ENCODE results near the gene FAM83D.

- TF ChIP-seq CTCF (IDR thresholded peaks at IDR 0.05) = no peak
- no peak for TF ChIP-seq POLR2A (IDR thresholded peaks at IDR 0.05)
Measured at GRCh38 chr20:38937000-38937399, 10.8 kb downstream of the FAM83D start.

Data from vagina (tissue), 2 donors.